SH-SY5Y (cell line): Measurements from ENCODE around the gene MACC1.

Experiments used
- GATA2 ChIP-seq: IDR thresholded peaks from 2 replicates; pipeline ENCODE4 v1.6.1; 2011; ENCODE audit warnings: mild to moderate bottlenecking, low read depth, low read length
- GATA3 ChIP-seq: IDR thresholded peaks from 2 replicates; pipeline ENCODE4 v1.6.1; 2011; ENCODE audit warnings: low read depth, mild to moderate bottlenecking, low read length, moderate library complexity

MACC1 gene

GRCh38 chr7:20220921-20221547 is 3.9 kb upstream of the MACC1 start:
- no peak for TF ChIP-seq GATA2
- no peak for TF ChIP-seq GATA3

- no peak for TF ChIP-seq GATA3
- TF ChIP-seq GATA2 = no peak
These were observed 3.1 kb upstream of the MACC1 start for GRCh38 chr7:20220293-20220761.

- TF ChIP-seq GATA3 (no peak), GATA2 (no peak)
These were observed 2.5 kb upstream of the MACC1 start for GRCh38 chr7:20219446-20220292.

GRCh38 chr7:20219062-20219445 is 1.9 kb upstream of the MACC1 start:
- no peak for TF ChIP-seq GATA2
- TF ChIP-seq GATA3 = no peak

GRCh38 chr7:20218279-20218678 is 1.1 kb upstream of the MACC1 start:
- TF ChIP-seq GATA2 (no peak), GATA3 (no peak)

- no peak for TF ChIP-seq GATA2
- no peak for TF ChIP-seq GATA3
These were observed 663 bp downstream of the MACC1 start for GRCh38 chr7:20216406-20217036.

GRCh38 chr7:20214921-20215669 is 2.1 kb downstream of the MACC1 start:
- no peak for TF ChIP-seq GATA3
- TF ChIP-seq GATA2 = no peak

- TF ChIP-seq GATA3 = no peak
These were observed 3.1 kb downstream of the MACC1 start for GRCh38 chr7:20214132-20214531.

DNA sequence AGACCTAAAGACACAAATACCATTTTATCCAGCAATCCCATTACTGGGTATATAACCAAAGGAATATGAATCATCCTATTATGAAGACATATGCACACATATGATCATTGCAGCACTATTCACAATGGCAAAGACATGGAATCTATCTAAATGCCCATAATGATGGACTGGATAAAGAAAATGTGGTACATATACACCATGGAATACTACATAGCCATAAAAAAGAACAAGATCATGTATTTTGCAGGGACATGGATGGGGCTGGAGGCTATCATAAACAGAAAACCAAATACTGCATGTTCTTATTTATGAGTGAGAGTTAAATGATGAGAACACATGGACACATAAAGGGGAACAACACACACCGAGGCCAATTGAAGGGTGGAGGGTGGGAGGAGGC is 3.8 kb downstream of the MACC1 start:
- no peak for TF ChIP-seq GATA2
- TF ChIP-seq GATA3 = no peak

DNA sequence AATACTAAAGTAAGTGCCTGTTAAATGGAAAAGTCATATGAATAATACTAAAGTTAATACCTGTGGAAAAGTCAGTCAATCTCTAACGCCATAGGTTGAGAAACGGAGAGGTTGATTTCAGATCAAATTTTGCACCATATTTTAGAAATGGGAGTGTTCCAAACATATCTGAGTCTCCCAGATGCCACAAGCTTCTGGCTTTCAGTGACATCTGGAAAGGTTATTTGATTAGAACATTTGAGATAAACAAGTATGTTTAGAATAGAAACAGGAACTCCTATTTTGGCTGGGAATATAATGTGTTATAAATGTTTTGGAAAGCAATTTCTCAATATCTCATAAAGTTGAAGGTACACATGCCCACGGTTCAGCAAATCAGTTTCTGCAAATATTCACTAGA is 5.8 kb downstream of the MACC1 start:
- TF ChIP-seq GATA2 = no peak
- TF ChIP-seq GATA3 = no peak

- TF ChIP-seq GATA2 (no peak), GATA3 (no peak)
These were observed 8.4 kb downstream of the MACC1 start for GRCh38 chr7:20208651-20209307.

DNA sequence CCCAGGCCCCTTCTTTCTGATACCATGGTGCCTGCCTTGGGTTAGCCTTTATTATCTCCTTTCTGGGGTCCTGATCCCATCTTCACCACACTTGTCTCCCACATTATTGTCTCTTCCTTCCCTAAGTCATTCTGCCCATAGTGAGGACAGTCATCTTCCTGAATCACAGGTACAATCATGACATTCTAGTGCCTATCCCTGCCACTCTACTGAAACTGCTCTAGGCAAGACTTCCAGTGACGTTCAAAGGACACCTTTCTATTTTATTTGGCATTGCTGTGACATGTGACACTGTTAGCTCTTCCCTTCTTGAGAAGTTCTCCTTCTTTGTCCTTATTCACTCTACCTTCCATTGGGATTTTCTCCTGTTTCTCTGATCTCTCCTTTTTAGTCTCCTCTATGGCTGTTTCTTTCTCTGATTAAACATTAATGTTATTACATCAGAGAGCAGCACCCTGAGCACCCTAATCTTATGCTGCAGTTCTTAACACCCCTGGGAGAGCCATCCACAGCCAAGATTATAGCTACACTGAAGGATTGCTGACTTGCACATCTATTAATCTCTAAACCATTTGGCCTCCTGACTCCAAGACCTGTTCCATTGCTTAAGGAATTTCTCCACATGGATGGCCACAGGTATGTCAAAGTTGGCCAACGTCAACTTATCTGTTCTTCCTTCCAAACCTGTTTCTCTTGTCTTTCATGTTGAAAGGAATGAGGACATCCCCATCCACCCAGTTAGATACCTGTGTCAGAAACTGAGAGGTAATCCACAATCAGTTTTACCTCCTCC is 10.9 kb downstream of the MACC1 start:
- TF ChIP-seq GATA2 = no peak
- TF ChIP-seq GATA3 = no peak

DNA sequence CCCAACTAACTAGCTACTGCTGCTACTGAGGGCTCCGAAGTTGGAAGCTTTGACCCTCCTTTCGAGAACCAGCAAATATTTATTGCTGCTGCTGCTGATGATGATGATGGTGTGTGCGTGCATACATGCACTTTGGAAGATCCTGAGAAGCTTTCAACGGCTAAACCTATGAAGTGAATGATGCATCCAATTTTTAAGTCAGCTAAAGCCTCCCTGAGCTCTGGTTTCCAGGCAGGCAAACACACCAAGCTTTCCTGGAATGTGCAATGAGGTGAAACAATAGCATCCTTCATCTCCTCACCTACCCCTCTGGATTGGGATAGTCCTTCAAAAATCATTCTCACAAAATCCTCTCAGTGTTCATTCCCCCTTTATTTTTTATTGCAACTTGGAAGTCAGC is 13.9 kb downstream of the MACC1 start:
- TF ChIP-seq GATA3 = no peak
- TF ChIP-seq GATA2 = no peak
